ENCODE results near the gene EIF1. TPM values are rescaled to one million over a fixed set of nuclear protein-coding genes. Genes with fewer than 3 reads are reported as not detected.

The EIF1 gene
- total RNA-seq, 1 donor from 2014 or later: 943 TPM

DNA sequence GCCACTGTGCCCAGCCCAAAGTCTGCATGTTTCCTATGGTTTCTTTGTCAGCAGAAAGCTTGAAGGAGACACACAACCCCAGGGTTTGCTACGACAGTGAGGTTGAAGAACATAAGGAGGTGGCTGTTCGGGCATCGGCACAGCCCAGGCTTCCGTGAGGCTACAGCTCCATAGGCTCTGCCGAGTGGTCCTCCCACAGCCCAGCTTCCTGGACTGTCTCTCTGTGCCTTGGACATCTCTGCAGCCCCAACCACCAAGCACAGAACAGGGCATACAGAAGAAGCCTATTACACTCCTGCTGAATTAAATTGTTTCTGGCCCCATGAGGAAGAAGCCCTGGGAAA, 49.0 kb downstream of the EIF1 start:
- ATAC-seq: no peak
- intact Hi-C loops (cut with DNase I): loop anchor here (10.0 kb wide), 1 partner anchor 57 kb away; no protein-coding TSS in a partner anchor
- no peaks in the 10 kb centered on the region for H3K9me3 ChIP-seq
- TF ChIP-seq, protein P1, sequence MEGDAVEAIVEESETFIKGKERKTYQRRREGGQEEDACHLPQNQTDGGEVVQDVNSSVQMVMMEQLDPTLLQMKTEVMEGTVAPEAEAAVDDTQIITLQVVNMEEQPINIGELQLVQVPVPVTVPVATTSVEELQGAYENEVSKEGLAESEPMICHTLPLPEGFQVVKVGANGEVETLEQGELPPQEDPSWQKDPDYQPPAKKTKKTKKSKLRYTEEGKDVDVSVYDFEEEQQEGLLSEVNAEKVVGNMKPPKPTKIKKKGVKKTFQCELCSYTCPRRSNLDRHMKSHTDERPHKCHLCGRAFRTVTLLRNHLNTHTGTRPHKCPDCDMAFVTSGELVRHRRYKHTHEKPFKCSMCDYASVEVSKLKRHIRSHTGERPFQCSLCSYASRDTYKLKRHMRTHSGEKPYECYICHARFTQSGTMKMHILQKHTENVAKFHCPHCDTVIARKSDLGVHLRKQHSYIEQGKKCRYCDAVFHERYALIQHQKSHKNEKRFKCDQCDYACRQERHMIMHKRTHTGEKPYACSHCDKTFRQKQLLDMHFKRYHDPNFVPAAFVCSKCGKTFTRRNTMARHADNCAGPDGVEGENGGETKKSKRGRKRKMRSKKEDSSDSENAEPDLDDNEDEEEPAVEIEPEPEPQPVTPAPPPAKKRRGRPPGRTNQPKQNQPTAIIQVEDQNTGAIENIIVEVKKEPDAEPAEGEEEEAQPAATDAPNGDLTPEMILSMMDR (IDR thresholded peaks at IDR 0.05): no peak
- H3K27ac ChIP-seq: no peak overlapping the region
- H3K36me3 ChIP-seq: no peaks in the 10 kb centered on the region
- peaks cover 52% of the 10 kb centered on the region for H3K27me3 ChIP-seq (ENCODE audit: low read depth)
- no peak overlapping the region for H3K4me3 ChIP-seq
- DNase-seq: no peak
- H3K4me1 ChIP-seq: peaks cover 18% of the 10 kb centered on the region

DNA sequence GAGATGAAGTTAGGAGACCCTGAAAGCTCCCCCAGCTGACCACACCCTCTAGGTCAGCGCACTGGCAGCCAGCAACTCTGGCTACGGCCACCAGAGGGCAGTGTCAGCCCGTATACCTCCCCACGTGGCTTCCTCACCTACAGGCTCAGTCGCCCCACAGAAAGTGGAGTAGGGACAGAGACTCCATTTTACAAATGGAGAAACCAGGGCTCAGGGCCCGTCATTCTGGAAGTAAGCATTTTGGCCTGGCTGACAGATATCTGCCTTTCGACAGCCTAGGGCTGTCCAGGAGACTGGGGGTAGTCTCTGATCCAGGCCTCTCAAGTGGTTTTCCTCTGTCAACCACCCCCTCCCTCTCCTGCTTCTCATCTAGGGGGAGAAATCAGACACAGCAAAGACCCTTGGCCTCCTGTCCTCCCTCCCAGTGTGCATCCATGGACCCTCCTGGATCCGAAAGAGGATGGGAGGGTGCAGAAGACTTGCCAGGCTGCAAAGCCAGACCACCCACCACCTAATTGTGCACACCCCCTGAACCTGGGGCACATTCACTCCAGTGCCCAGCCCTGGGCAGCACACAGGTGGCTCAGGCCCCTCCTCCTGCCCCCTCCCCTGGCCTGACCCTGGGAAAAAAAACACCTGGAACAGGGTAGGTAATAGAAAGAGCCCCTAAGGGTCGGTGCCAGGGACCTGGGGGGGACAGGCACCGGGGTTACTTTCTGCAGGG, 49.6 kb downstream of the EIF1 start:
- TF ChIP-seq, protein P1 (IDR thresholded peaks at IDR 0.05): peak; percentile 100
- ATAC-seq (peak; percentile 91 to 93), DNase-seq (peak; percentile 85)
- intact Hi-C loops (cut with DNase I): loop anchor here (10.0 kb wide), 1 partner anchor 57 kb away; no protein-coding TSS in a partner anchor
- Histone ChIP-seq H3K27ac (no peak overlapping the region), H3K36me3 (no peaks in the 10 kb centered on the region), H3K9me3 (no peaks in the 10 kb centered on the region), H3K4me1 (peaks cover 18% of the 10 kb centered on the region), H3K4me3 (no peak overlapping the region), H3K27me3 (ENCODE audit: low read depth) (peaks cover 47% of the 10 kb centered on the region)

DNA sequence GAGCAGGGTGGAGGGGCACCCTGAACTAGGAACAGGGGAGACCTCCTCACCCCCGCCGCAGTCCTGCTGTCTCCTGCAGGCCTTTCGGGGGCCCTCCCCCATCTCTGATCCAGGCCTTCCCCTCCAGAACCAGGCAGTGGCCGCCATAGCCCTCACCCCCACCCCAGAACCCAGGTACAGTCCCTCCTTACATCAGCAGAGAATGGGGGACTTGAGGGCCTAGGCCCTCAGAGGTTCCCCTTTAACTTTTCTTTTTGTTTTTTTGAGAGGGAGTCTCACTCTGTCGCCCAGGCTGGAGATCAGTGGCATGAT, 50.1 kb downstream of the EIF1 start:
- H3K4me3 ChIP-seq: no peak overlapping the region
- intact Hi-C loops (cut with DNase I): loop anchor here (10.0 kb wide), 1 partner anchor 56 kb away; no protein-coding TSS in a partner anchor
- H3K4me1 ChIP-seq: peaks cover 18% of the 10 kb centered on the region
- H3K36me3 ChIP-seq: no peaks in the 10 kb centered on the region
- ATAC-seq (no peak), DNase-seq (no peak)
- peaks cover 42% of the 10 kb centered on the region for H3K27me3 ChIP-seq (ENCODE audit: low read depth)
- H3K9me3 ChIP-seq: no peaks in the 10 kb centered on the region
- TF ChIP-seq, protein P1 (IDR thresholded peaks at IDR 0.05): no peak
- no peak overlapping the region for H3K27ac ChIP-seq

DNA sequence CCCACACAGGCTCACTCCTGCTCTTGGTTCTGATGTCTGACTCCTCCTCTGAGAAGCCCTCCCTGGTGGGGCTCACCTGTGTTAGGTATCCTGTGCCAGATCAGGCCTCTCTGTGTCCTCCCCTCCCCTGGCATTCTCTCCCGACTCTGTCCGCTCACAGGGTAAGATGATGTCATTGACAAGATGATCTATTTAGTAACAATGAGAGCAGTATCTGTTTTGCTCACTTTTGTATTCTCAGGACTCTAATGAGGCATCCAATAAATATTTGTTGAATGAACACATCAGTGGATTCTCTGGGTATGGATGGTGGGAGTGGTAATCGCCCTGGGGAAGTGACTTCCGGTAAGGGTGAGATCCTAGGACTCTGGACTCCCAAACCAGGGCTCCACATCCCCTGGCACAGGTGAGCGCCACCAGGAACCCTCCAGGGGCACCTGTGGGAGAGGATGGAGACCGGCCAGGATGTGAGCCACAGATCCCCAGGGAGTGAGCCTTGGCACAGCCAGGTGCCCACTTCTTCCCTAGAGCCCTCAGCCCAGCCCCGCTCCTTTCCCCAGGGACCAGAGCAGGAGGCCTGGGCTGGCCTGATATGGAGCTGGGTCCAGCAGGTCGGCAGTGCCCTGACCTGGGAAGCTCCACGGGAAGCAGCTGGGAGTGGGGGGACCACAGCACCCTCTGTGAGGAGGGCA, 51.1 kb downstream of the EIF1 start:
- Histone ChIP-seq H3K9me3 (no peaks in the 10 kb centered on the region), H3K4me1 (peaks cover 9% of the 10 kb centered on the region), H3K4me3 (no peak overlapping the region), H3K36me3 (no peaks in the 10 kb centered on the region), H3K27me3 (ENCODE audit: low read depth) (peaks cover 31% of the 10 kb centered on the region), H3K27ac (no peak overlapping the region)
- intact Hi-C loops (cut with DNase I): loop anchor here (10.0 kb wide), 1 partner anchor 55 kb away; no protein-coding TSS in a partner anchor
- ATAC-seq (no peak), DNase-seq (no peak)
- TF ChIP-seq, protein P1 (IDR thresholded peaks at IDR 0.05): no peak

DNA sequence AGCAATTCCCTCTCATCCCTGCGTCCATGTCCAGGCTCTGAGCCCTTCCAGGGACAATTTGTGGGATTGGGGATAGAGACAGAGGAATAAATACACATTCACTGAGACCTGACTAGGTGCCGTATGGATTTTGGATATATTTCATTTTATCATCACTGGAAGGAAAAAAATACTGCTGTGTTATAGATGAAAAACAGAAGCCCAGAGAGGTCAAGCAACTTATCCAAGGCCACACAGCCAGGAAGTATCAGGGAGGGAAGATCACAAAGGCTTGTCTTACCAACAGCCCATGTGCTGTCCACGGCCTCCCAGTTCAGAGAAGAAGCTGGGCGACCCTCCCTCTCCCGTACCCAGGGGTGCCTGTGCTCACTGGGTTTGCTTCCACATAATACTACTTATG, 51.8 kb downstream of the EIF1 start:
- DNase-seq: no peak
- intact Hi-C loops (cut with DNase I): no loop called here
- H3K9me3 ChIP-seq: no peaks in the 10 kb centered on the region
- no peaks in the 10 kb centered on the region for H3K36me3 ChIP-seq
- TF ChIP-seq, protein P1 (IDR thresholded peaks at IDR 0.05): no peak
- no peak overlapping the region for H3K4me3 ChIP-seq
- H3K27ac ChIP-seq: no peak overlapping the region
- H3K4me1 ChIP-seq: peaks cover 4% of the 10 kb centered on the region
- H3K27me3 ChIP-seq (ENCODE audit: low read depth): peaks cover 24% of the 10 kb centered on the region
- ATAC-seq: no peak

Measured in lower lobe of right lung (tissue), 2 donors.